ENCODE measurements around the gene CDC34. TPM values are rescaled to one million over a fixed set of nuclear protein-coding genes. Genes with fewer than 3 reads are reported as not detected.
A peak's percentile ranks its signal among the peaks of the same experiment; 100 is the strongest.

The CDC34 gene
- total RNA-seq, 1 experiment from 2014 or later: 112 TPM

GRCh38 chr19:482186-483041, 49.1 kb upstream of the CDC34 start:
- no peak overlapping the region for H2AFZ ChIP-seq (ENCODE audit: low read length)
- no peak overlapping the region for H3K4me3 Mint-ChIP-seq
- peaks cover 24 to 33% of the 10 kb centered on the region in 2 experiments for H3K4me1 Mint-ChIP-seq
- no peak overlapping the region for H2BK120ac ChIP-seq (ENCODE audit: low read depth, low read length, poor library complexity, severe bottlenecking)
- WGBS (ENCODE audit: extremely low coverage, insufficient read length, low lambda C conversion rate): no CpG with 5 or more reads among the region's 20 CpGs
- no peak overlapping the region for H3K23ac ChIP-seq (ENCODE audit: insufficient read length, low read depth, low read length)
- no peak overlapping the region for H2BK15ac ChIP-seq (ENCODE audit: low read depth, low read length)
- no peak overlapping the region for H3K4ac ChIP-seq (ENCODE audit: low read depth, low read length)
- no peak overlapping the region for H4K91ac ChIP-seq (ENCODE audit: insufficient read length, low read depth, low read length)
- H2BK20ac ChIP-seq (ENCODE audit: low read depth, low read length, poor library complexity, severe bottlenecking): no peak overlapping the region
- H4K20me1 ChIP-seq (ENCODE audit: control insufficient read depth, insufficient read depth, insufficient read length): peaks cover 4% of the 10 kb centered on the region
- no peak overlapping the region for H2BK12ac ChIP-seq (ENCODE audit: insufficient read length, low read depth, low read length)
- DNase-seq: no peak
- no peak overlapping the region for H3T11ph ChIP-seq (ENCODE audit: low read length)
- no peak overlapping the region for H3K56ac ChIP-seq (ENCODE audit: insufficient read length, low read depth, low read length)
- H3K4me1 ChIP-seq (ENCODE audit: insufficient read depth, low read length): no peaks in the 10 kb centered on the region; the same call in 1 of the 2 replicates
- H3K27ac ChIP-seq (ENCODE audit: insufficient read length, low read depth, low read length): no peak overlapping the region
- H3K9me3 Mint-ChIP-seq: peaks cover 16 to 24% of the 10 kb centered on the region in 2 experiments
- H3K79me1 ChIP-seq (ENCODE audit: insufficient read depth, low read depth, low read length, poor library complexity, severe bottlenecking): no peaks in the 10 kb centered on the region
- H3K4me2 ChIP-seq (ENCODE audit: insufficient read depth, insufficient read length, low read length): no peak overlapping the region
- no peaks in the 10 kb centered on the region for H3K23me2 ChIP-seq (ENCODE audit: insufficient read length, low read depth, low read length, poor library complexity, severe bottlenecking)
- peaks cover 2 to 10% (median 5%) of the 10 kb centered on the region in 3 experiments; a peak in 5 of 7 replicates for H3K36me3 Mint-ChIP-seq (ENCODE audit: insufficient read depth in 1 of 3, low read depth in 3 of 3)
- H2BK5ac ChIP-seq (ENCODE audit: insufficient read length, low read length): no peak overlapping the region
- H4K5ac ChIP-seq (ENCODE audit: insufficient read length, low read depth, low read length): no peak overlapping the region
- peak; percentile 45 for TF ChIP-seq CTCF (conservative IDR thresholded peaks at IDR 0.05)
- no peaks in the 10 kb centered on the region for H3K79me2 ChIP-seq (ENCODE audit: insufficient read depth, low read length)
- H2AK5ac ChIP-seq (ENCODE audit: insufficient read length, low read length): no peak overlapping the region
- no peak overlapping the region for H3K14ac ChIP-seq (ENCODE audit: insufficient read depth, low read length)
- no peak overlapping the region for H3K9ac ChIP-seq (ENCODE audit: extremely low read depth, insufficient read length, low read length)
- peaks cover 39% of the 10 kb centered on the region for H3K27me3 Mint-ChIP-seq (ENCODE audit: low read depth)
- no peak overlapping the region for H3K27ac Mint-ChIP-seq
- H3K27me3 ChIP-seq (ENCODE audit: insufficient read depth, low read length): no peaks in the 10 kb centered on the region
- H3K18ac ChIP-seq (ENCODE audit: insufficient read length, low read depth, low read length): no peak overlapping the region
- no peak overlapping the region for H4K8ac ChIP-seq (replicated peaks; ENCODE audit: insufficient read length, low read depth, low read length)
- H3K9me3 ChIP-seq (ENCODE audit: control insufficient read depth, low read depth, low read length): no peaks in the 10 kb centered on the region

All from H9 (cell line).